ENCODE results near the gene AOC2. TPM values are rescaled to one million over a fixed set of nuclear protein-coding genes. Genes with fewer than 3 reads are reported as not detected.
"Not testable (repeated sequence)": the region's sequence is repeated elsewhere in the genome, so short reads cannot be mapped to it uniquely, and the experiment has no call there.

Gene AOC2
- total RNA-seq, 2 donors from 2014 or later = 8.8 to 11.5 TPM

DNA sequence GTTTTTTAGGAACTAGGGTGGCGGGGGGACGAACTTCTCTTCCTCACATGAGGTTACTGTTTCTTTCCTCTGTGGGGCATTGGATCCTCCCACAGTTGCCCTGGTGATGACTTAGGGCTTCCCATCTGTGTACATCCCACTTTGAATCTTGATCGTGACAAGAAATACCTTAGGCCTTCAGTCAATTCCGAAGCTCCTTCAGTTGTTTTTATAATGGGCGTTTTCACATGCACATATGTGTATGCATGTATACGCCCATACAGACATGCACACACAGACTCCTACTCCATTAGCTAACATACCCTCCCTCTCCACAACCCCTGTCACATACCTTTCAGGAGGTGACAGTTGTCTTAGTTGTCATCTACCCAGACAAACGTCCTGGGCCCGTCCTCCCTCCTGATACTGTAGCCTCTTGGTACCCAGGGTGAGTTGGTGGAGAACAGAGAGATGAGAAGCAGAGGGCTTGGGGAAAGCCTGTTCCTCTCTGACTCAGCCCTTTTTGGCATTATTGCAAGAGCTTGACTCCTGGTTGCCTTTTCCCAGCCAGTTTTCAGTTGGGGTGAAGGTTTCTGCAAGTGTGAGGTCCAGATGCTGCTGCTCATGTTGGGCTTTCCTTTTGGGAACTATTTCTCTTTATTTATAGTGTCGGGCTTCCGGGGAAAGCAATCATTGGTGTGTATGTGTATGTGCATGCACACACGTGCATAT lies 2.2 kb upstream of the AOC2 start:
- H3K4me1 Mint-ChIP-seq (ENCODE audit: low read depth) = peaks cover 32% of the 10 kb centered on the region
- DNase-seq = no peak
- H3K27me3 Mint-ChIP-seq (ENCODE audit: low read depth) = no peaks in the 10 kb centered on the region
- H3K36me3 Mint-ChIP-seq (ENCODE audit: insufficient read depth in 2 of 2) = peaks cover 14 to 24% of the 10 kb centered on the region in 2 donors
- ATAC-seq (replicated peaks in 1 of 2) = no peak
- H3K4me3 Mint-ChIP-seq = no peak overlapping the region
- H3K9me3 Mint-ChIP-seq = no peaks in the 10 kb centered on the region
- no peak overlapping the region for H3K27ac Mint-ChIP-seq

DNA sequence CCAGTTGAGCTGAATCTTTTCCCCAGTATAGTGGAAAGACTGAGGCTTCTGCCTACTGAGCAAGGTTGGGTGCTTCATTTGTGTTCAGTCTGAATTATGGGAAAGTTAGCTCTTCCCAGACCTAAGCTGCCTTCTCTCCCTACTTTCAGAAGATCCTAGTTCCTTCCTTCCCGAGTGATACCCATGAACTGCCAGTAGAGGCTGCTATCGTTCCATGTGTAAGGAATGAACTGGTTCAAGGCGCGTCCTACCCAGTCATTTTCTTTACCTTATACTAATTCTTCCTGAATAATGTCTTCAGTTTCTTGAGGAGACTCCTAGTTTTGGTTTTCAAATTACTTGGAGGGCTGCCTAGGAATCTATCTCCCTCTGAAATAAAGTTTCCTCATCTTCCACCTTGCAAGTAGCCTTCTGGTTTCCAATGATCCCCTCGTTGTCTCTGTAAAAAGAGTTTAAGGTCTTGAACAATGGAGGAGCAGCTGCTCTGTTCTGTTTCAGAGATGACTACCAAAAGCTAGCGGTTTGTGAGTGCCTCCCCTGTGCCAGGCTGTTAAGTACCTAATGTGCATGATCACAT lies 934 bp upstream of the AOC2 start:
- peaks cover 14 to 21% of the 10 kb centered on the region in 2 donors for H3K36me3 Mint-ChIP-seq (ENCODE audit: insufficient read depth in 2 of 2)
- H3K27ac Mint-ChIP-seq = no peak overlapping the region
- H3K4me3 Mint-ChIP-seq = no peak overlapping the region
- H3K27me3 Mint-ChIP-seq (ENCODE audit: low read depth) = no peaks in the 10 kb centered on the region
- ATAC-seq (replicated peaks in 1 of 2) (no peak), DNase-seq (peak in 1 of 2 donors; percentile 20)
- H3K4me1 Mint-ChIP-seq (ENCODE audit: low read depth) = peaks cover 28% of the 10 kb centered on the region
- no peaks in the 10 kb centered on the region for H3K9me3 Mint-ChIP-seq

- Mint-ChIP-seq H3K9me3 (no peaks in the 10 kb centered on the region), H3K4me3 (no peak overlapping the region), H3K27me3 (ENCODE audit: low read depth) (no peaks in the 10 kb centered on the region), H3K27ac (no peak overlapping the region), H3K4me1 (ENCODE audit: low read depth) (peaks cover 28% of the 10 kb centered on the region), H3K36me3 (ENCODE audit: insufficient read depth in 2 of 2) (peaks cover 8 to 12% of the 10 kb centered on the region in 2 donors)
- ATAC-seq (replicated peaks in 1 of 2) (no peak), DNase-seq (no peak)
Measured at GRCh38 chr17:42844761-42845555, 578 bp downstream of the AOC2 start.

DNA sequence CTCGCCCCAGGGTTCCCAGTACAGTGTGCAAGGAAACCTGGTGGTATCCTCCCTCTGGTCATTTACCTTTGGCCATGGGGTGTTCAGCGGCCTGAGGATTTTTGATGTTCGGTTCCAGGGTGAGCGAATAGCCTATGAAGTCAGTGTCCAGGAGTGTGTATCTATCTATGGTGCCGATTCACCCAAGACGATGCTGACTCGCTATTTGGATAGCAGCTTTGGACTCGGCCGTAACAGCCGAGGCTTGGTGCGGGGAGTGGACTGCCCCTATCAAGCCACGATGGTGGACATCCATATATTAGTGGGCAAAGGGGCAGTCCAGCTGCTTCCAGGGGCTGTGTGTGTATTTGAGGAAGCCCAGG lies 1.2 kb downstream of the AOC2 start:
- H3K27me3 Mint-ChIP-seq (ENCODE audit: low read depth) = no peaks in the 10 kb centered on the region
- peaks cover 28% of the 10 kb centered on the region for H3K4me1 Mint-ChIP-seq (ENCODE audit: low read depth)
- peak overlapping the region in 1 of 2 donors; percentile 77 for H3K4me3 Mint-ChIP-seq
- H3K27ac Mint-ChIP-seq = no peak overlapping the region
- peaks cover 8 to 12% of the 10 kb centered on the region in 2 donors for H3K36me3 Mint-ChIP-seq (ENCODE audit: insufficient read depth in 2 of 2)
- H3K9me3 Mint-ChIP-seq = no peaks in the 10 kb centered on the region
- ATAC-seq (replicated peaks in 1 of 2) = peak in 1 of 2 donors; percentile 7
- DNase-seq = no peak

GRCh38 chr17:42845918-42846593 lies 1.7 kb downstream of the AOC2 start:
- ATAC-seq (replicated peaks in 1 of 2) (peak; percentile 91 to 93), DNase-seq (peak; percentile 77 to 80)
- peaks cover 28% of the 10 kb centered on the region for H3K4me1 Mint-ChIP-seq (ENCODE audit: low read depth)
- H3K4me3 Mint-ChIP-seq = peak overlapping the region; percentile 56 to 77
- H3K27ac Mint-ChIP-seq = peak overlapping the region; percentile 16
- peaks cover 8 to 12% of the 10 kb centered on the region in 2 donors for H3K36me3 Mint-ChIP-seq (ENCODE audit: insufficient read depth in 2 of 2)
- no peaks in the 10 kb centered on the region for H3K9me3 Mint-ChIP-seq
- H3K27me3 Mint-ChIP-seq (ENCODE audit: low read depth) = no peaks in the 10 kb centered on the region

DNA sequence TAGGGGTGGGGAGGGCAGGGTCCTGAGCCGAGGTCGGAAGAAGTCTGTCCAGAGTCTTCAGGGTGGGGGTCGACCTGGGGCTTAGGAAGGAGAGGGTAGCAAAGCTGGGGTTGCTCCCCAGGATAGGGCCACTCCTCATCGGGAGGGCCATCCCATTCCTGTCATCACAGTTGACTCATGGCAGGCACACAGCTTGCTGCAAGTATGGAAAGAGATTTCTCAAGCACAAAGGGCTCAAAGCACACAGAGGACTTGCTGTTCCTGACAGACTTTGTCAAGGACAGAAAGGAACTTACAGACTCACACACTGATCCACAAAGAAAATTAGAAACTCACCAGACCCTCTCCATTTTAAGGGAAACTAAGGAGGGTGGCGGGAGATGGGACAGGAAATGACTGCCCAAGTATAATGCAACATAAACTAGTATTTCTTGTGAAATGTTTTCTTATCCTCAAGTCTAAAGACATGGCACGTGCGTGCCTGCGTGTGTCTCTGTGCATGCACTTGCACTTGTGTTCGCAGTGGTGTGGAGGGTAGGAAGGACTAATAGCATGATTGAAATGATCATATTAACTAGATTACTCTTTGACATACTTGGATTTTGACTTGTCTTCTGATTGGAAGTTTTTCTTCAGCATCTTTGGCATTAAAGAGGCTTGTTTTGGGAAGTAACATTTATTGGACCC lies 2.4 kb downstream of the AOC2 start:
- no peak overlapping the region for H3K27ac Mint-ChIP-seq
- H3K36me3 Mint-ChIP-seq (ENCODE audit: insufficient read depth in 2 of 2) = peaks cover 8 to 12% of the 10 kb centered on the region in 2 donors
- ATAC-seq (replicated peaks in 1 of 2) = no peak
- H3K4me1 Mint-ChIP-seq (ENCODE audit: low read depth) = peaks cover 28% of the 10 kb centered on the region
- DNase-seq = no peak
- H3K9me3 Mint-ChIP-seq = no peaks in the 10 kb centered on the region
- H3K4me3 Mint-ChIP-seq = peak overlapping the region in 1 of 2 donors; percentile 77
- H3K27me3 Mint-ChIP-seq (ENCODE audit: low read depth) = no peaks in the 10 kb centered on the region

DNA sequence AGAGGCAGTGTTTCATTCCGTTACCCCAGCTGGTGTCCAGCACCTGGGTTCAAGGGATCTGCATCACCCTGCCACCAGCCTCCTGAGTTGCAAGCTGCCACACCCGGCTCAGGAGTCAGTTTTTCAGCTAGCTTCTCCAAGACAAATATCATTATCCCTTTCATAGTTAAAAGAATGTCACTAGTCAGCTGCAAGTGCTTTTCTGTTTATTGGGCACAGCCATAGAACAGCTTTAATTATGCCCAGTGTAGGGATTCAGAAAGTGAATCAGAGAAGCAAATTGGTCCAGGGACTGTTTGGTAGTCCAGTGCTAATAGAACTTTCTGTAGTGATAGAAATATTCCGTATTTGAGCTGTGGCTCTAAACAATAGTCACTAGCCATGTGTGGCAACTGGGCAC lies 3.7 kb downstream of the AOC2 start:
- no peaks in the 10 kb centered on the region for H3K9me3 Mint-ChIP-seq
- H3K27me3 Mint-ChIP-seq (ENCODE audit: low read depth) = no peaks in the 10 kb centered on the region
- DNase-seq (no peak), ATAC-seq (replicated peaks in 1 of 2) (no peak)
- H3K27ac Mint-ChIP-seq = no peak overlapping the region
- H3K4me1 Mint-ChIP-seq (ENCODE audit: low read depth) = peaks cover 28% of the 10 kb centered on the region
- H3K4me3 Mint-ChIP-seq = no peak overlapping the region
- H3K36me3 Mint-ChIP-seq (ENCODE audit: insufficient read depth in 2 of 2) = peaks cover 3% of the 10 kb centered on the region in 2 donors

DNA sequence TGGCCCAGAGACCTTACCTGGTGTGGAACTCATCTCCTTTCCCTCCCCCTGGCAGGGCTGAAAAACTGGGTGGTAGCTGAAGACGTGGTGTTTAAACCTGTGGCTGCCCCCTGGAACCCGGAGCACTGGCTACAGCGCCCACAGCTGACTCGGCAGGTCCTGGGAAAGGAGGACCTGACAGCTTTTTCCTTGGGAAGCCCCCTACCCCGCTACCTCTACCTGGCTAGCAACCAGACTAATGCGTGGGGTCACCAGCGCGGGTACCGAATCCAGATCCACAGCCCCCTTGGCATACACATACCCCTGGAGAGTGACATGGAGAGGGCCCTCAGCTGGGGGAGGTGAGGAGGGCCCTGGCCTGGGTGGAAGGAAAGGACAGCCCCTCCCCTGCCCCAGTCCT lies 4.7 kb downstream of the AOC2 start:
- H3K27me3 Mint-ChIP-seq (ENCODE audit: low read depth) = no peaks in the 10 kb centered on the region
- no peak for DNase-seq
- peaks cover 25% of the 10 kb centered on the region for H3K4me1 Mint-ChIP-seq (ENCODE audit: low read depth)
- H3K9me3 Mint-ChIP-seq = no peaks in the 10 kb centered on the region
- no peak for ATAC-seq (replicated peaks in 1 of 2)
- H3K27ac Mint-ChIP-seq = no peak overlapping the region
- H3K4me3 Mint-ChIP-seq = no peak overlapping the region
- peaks cover 1 to 3% of the 10 kb centered on the region in 2 donors for H3K36me3 Mint-ChIP-seq (ENCODE audit: insufficient read depth in 2 of 2)

DNA sequence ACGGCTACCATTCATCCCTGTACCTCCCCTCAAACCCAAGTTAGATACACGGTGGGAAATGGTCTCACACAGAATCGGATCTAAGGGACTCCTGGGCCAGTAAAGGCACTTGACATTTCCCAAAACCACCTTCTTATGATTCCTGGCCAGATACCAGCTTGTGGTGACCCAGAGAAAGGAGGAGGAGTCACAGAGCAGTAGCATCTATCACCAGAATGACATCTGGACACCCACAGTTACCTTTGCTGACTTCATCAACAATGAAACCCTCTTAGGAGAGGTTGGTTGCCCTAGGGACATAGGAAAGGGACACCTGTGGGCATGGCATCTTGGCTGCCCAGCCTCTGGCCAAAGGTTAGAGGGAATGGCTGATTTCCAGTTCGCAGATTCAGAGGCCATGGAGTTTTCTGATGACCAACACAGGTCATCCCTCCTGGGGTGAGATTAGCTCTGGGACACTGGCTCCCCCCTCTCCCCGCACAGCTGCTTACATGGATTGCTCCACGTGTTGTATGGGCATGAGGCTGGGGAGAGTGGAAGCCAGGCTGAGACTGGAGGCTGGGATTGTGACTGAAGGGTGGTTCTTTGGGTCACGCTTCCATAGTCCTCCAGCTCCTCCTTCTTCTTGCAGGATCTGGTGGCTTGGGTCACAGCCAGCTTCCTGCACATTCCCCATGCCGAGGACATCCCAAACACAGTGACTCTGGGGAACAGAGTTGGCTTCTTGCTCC lies 5.2 kb downstream of the AOC2 start:
- Mint-ChIP-seq H3K4me3 (no peak overlapping the region), H3K9me3 (no peaks in the 10 kb centered on the region), H3K4me1 (ENCODE audit: low read depth) (peaks cover 23% of the 10 kb centered on the region), H3K36me3 (ENCODE audit: insufficient read depth in 2 of 2) (peaks cover 1 to 2% of the 10 kb centered on the region in 2 donors), H3K27me3 (ENCODE audit: low read depth) (no peaks in the 10 kb centered on the region), H3K27ac (no peak overlapping the region)
- DNase-seq = no peak
- ATAC-seq (replicated peaks in 1 of 2) = no peak

- Mint-ChIP-seq H3K27me3 (ENCODE audit: low read depth) (no peaks in the 10 kb centered on the region), H3K27ac (no peak within 1 kb of the TSS), H3K4me3 (no peak within 1 kb of the TSS), H3K9me3 (no peaks in the 10 kb centered on the region), H3K36me3 (ENCODE audit: insufficient read depth in 2 of 2) (no peaks in the 10 kb centered on the region), H3K4me1 (ENCODE audit: low read depth) (peaks cover 14% of the 10 kb centered on the region)
- DNase-seq = no peak
- ATAC-seq (replicated peaks in 1 of 2) = no peak
Measured at GRCh38 chr17:42850954-42851353, 6.6 kb downstream of the AOC2 start, which contains the start of gene AOC3. AOC3 (plus strand) TSS chr17:42851199; CDS start chr17:42851344, 145 bp downstream.

DNA sequence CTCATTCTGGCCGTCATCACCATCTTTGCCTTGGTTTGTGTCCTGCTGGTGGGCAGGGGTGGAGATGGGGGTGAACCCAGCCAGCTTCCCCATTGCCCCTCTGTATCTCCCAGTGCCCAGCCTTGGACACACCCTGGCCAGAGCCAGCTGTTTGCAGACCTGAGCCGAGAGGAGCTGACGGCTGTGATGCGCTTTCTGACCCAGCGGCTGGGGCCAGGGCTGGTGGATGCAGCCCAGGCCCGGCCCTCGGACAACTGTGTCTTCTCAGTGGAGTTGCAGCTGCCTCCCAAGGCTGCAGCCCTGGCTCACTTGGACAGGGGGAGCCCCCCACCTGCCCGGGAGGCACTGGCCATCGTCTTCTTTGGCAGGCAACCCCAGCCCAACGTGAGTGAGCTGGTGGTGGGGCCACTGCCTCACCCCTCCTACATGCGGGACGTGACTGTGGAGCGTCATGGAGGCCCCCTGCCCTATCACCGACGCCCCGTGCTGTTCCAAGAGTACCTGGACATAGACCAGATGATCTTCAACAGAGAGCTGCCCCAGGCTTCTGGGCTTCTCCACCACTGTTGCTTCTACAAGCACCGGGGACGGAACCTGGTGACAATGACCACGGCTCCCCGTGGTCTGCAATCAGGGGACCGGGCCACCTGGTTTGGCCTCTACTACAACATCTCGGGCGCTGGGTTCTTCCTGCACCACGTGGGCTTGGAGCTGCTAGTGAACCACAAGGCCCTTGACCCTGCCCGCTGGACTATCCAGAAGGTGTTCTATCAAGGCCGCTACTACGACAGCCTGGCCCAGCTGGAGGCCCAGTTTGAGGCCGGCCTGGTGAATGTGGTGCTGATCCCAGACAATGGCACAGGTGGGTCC lies 7.2 kb downstream of the AOC2 start:
- not testable (repeated sequence) for DNase-seq; H3K9me3 Mint-ChIP-seq; H3K36me3 Mint-ChIP-seq (ENCODE audit: insufficient read depth in 2 of 2); ATAC-seq (replicated peaks in 1 of 2); H3K4me1 Mint-ChIP-seq (ENCODE audit: low read depth); H3K4me3 Mint-ChIP-seq; H3K27ac Mint-ChIP-seq; H3K27me3 Mint-ChIP-seq (ENCODE audit: low read depth)

Data from activated T-cell treated with anti-CD3 and anti-CD28 coated beads, Interleukin-2, amount 50 U/mL, for 72 hours (primary cell).